ENCODE results near the gene ZRANB1. TPM values are rescaled to one million over a fixed set of nuclear protein-coding genes. Genes with fewer than 3 reads are reported as not detected.

ZRANB1 gene
- total RNA-seq, 4 donors from 2014 or later = 51.2 to 91.1 (median 74.6) TPM

DNA sequence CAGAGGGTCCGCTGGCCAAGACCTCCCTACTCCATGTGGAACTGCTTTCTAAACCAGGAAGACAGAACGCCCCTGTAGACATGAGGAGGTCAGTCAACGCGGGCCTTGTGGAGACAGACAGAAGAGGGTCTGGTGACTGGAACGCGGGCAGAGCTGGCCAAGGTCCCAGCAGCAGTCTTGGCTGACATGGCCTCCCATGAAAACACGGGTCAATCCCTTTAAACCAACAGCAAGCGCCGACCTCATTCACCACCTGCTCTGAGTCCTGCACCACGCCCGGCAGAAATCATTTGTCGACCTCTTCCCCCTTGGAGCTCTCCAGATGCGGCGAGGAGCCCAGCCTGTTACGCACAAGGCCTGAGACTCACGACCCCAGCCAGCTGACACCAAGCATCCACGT is 78.5 kb downstream of the ZRANB1 start:
- peak overlapping the region in 3 of 4 donors; percentile 1 to 5 (median 3) for H3K27ac ChIP-seq
- H3K36me3 ChIP-seq = no peaks in the 10 kb centered on the region
- peaks cover 91 to 100% of the 10 kb centered on the region in 2 donors for H3K4me1 ChIP-seq
- ATAC-seq (no peak), DNase-seq (no peak)
- no peaks in the 10 kb centered on the region for H3K27me3 ChIP-seq
- in situ Hi-C loops (cut with MboI; ENCODE audit: low sequenced_read_pairs in 4 of 4) (no loop called here), intact Hi-C loops (cut with DNase I; ENCODE audit: low total_unique reads) (no loop called here)
- no peak for TF ChIP-seq POLR2A (IDR thresholded peaks at IDR 0.05)
- TF ChIP-seq, protein P1, sequence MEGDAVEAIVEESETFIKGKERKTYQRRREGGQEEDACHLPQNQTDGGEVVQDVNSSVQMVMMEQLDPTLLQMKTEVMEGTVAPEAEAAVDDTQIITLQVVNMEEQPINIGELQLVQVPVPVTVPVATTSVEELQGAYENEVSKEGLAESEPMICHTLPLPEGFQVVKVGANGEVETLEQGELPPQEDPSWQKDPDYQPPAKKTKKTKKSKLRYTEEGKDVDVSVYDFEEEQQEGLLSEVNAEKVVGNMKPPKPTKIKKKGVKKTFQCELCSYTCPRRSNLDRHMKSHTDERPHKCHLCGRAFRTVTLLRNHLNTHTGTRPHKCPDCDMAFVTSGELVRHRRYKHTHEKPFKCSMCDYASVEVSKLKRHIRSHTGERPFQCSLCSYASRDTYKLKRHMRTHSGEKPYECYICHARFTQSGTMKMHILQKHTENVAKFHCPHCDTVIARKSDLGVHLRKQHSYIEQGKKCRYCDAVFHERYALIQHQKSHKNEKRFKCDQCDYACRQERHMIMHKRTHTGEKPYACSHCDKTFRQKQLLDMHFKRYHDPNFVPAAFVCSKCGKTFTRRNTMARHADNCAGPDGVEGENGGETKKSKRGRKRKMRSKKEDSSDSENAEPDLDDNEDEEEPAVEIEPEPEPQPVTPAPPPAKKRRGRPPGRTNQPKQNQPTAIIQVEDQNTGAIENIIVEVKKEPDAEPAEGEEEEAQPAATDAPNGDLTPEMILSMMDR (IDR thresholded peaks at IDR 0.05 in 4 of 5, conservative IDR thresholded peaks at IDR 0.05 in 1 of 5) = no peak
- H3K9me3 ChIP-seq = no peaks in the 10 kb centered on the region
- no peak overlapping the region for H3K4me3 ChIP-seq

DNA sequence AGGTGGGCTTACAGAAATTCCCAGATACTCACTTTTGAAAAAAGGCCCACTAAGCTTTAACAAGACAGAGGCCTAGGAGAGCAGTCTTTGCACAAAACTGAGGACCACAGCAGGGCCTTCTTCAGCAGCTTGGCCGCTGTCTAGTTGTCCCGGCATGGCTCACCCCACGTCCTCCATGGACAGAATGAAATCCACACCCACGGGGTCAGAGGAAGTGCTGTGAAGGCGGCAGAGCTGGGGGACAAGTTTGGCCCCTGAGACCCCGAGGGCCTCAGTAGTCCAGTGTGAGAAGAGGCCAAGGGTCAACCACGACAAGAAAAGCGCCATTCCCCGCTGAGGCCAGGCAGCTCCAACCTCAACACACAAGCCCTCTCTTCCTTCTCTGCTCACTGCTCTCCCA is 78.9 kb downstream of the ZRANB1 start:
- DNase-seq = no peak
- no peaks in the 10 kb centered on the region for H3K9me3 ChIP-seq
- intact Hi-C loops (cut with DNase I; ENCODE audit: low total_unique reads) = no loop called here
- in situ Hi-C loops (cut with MboI; ENCODE audit: low sequenced_read_pairs in 4 of 4) = no loop called here
- no peak overlapping the region for H3K4me3 ChIP-seq
- H3K27ac ChIP-seq = peak overlapping the region in 3 of 4 donors; percentile 3 to 73 (median 5)
- H3K4me1 ChIP-seq = peaks cover 87 to 97% of the 10 kb centered on the region in 2 donors
- H3K27me3 ChIP-seq = no peaks in the 10 kb centered on the region
- H3K36me3 ChIP-seq = no peaks in the 10 kb centered on the region
- no peak for ATAC-seq
- TF ChIP-seq, protein P1 (IDR thresholded peaks at IDR 0.05 in 4 of 5, conservative IDR thresholded peaks at IDR 0.05 in 1 of 5) = no peak
- no peak for TF ChIP-seq POLR2A (IDR thresholded peaks at IDR 0.05)

DNA sequence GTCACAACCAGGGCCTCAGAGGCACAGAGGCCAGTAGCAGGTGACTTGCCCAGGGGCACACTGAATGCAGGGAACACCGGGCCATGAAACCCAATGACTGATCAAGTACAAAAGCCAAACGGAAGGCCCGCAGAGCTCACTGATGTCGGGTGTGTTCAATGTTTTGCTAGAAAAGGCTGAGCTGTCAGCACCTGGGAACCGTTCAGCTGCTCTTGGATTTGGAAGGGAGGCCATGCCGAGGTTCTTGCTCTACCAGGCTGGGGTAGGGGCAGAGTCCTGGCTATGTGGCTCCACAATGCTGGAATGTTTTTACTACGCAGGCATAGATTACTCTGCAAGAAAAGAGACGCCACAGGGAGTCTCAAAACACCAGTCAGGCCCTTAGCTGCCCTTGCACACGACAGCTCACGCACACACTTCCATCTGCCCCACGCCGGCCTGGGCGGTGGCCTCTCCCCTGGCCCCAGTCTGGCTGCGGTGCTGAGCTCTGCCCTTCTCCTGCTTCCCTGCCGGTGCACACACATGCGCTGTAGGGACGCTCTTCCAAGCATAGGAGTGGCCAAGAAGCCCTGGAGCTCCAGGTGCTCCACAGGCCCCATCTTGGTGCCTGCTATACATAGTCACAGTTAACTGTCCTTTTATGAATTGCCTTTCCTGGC is 79.9 kb downstream of the ZRANB1 start:
- Histone ChIP-seq H3K4me1 (peaks cover 77 to 87% of the 10 kb centered on the region in 2 donors), H3K27me3 (no peaks in the 10 kb centered on the region), H3K4me3 (no peak overlapping the region), H3K9me3 (no peaks in the 10 kb centered on the region), H3K27ac (peak overlapping the region; percentile 52 to 80 (median 72)), H3K36me3 (no peaks in the 10 kb centered on the region)
- ATAC-seq = no peak
- no peak for DNase-seq
- TF ChIP-seq, protein P1 (IDR thresholded peaks at IDR 0.05 in 4 of 5, conservative IDR thresholded peaks at IDR 0.05 in 1 of 5) = no peak
- no peak for TF ChIP-seq POLR2A (IDR thresholded peaks at IDR 0.05)
- intact Hi-C loops (cut with DNase I; ENCODE audit: low total_unique reads) = no loop called here
- in situ Hi-C loops (cut with MboI; ENCODE audit: low sequenced_read_pairs in 4 of 4) = no loop called here

DNA sequence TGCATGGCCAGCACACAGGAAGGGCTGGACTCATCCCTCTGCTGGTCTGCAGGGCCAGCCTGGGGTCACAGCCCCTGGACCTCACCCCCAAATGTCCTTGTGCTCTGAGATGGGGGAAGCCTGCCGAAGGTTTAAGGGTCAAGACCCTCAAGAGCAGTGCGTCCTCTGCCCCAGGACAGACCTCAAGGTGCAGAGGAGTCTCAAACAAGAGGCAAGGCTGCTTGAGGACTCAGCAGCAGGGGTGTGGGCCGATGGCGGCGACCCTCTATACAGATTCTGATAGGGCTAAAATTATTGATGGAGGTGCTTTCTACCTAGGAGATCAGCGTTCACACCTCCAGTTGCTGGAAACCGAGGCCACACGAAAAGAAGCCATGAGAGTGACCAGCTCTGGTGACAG is 80.7 kb downstream of the ZRANB1 start:
- H3K4me3 ChIP-seq = no peak overlapping the region
- DNase-seq (no peak), ATAC-seq (no peak)
- no peaks in the 10 kb centered on the region for H3K36me3 ChIP-seq
- in situ Hi-C loops (cut with MboI; ENCODE audit: low sequenced_read_pairs in 4 of 4) (no loop called here), intact Hi-C loops (cut with DNase I; ENCODE audit: low total_unique reads) (no loop called here)
- no peaks in the 10 kb centered on the region for H3K27me3 ChIP-seq
- peaks cover 70 to 81% of the 10 kb centered on the region in 2 donors for H3K4me1 ChIP-seq
- TF ChIP-seq POLR2A (IDR thresholded peaks at IDR 0.05) = no peak
- TF ChIP-seq, protein P1 (IDR thresholded peaks at IDR 0.05 in 4 of 5, conservative IDR thresholded peaks at IDR 0.05 in 1 of 5) = no peak
- H3K27ac ChIP-seq = peak overlapping the region; percentile 52 to 80 (median 72)
- H3K9me3 ChIP-seq = no peaks in the 10 kb centered on the region
